SHP77 treated with DMSO at 0.1 percent for 48 hours (cell line): ENCODE measurements around the gene SYMPK.
"Not testable (repeated sequence)": the region's sequence is repeated elsewhere in the genome, so short reads cannot be mapped to it uniquely, and the experiment has no call there.

Experiments
- DNase-seq: peaks from one replicate; lab custom pipeline; 2025; lab: John Stamatoyannopoulos, UW

SYMPK gene

DNA sequence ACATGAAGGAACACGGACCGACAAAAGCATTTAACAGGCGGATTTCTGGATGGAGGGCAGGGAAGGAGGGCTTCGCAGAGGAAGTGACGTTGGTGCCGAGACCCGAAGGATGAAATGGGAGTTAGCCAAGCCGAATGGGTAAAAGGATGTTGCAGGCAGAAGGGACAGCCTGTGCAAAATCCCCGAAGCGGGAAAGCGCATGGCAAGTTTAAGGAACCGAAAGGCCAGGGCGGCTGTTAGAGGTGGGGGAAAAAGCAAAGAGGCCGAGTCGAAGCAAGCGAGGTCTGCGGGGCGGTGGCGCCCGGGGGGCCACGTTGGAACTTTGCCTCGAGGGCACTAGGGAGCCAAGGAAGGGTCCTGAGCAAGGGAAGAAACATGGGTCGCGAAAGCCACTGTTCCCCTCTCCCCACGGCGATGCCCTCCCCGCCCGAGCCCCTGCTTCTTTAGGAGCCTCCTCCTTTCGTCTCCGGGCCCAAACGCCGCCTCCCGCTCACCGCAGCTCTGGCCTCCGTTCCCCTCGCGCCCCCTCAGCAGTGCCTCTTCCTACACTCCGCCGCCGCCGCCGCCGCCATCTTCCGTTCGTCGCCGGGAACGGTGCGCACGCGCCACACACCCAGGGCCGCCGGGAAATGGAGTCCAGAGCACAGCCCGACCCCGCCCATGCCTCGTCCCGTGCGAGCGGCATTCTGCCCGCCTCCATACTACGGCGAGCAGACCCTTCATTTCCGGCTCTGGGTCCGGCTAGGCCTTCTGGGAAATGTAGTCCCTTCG lies at the start of gene SYMPK:
Gene SYMPK (minus strand): TSS at position 584 of the 771 bp plus-strand sequence. CDS start 8,652 bp downstream, outside the sequence.
- peak; percentile 93 for DNase-seq

DNA sequence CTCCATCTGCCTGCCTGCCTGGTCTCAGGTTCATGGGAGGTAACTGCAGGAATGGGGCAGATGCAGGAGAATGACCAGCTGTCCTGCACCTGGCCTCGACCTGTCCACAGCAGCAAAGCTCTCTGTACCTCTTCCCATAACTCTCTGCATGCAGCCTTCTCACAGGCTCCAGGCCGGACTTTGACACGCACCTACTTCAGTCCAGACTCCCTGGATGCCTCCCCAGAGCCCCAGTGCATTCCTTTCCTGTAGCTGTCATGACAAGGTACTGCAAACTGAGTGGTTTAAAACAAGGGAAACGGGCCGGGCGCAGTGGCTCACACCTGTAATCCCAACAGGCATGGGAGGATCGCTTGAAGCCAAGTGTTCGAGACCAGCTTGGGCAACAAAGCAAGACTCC lies 48.3 kb upstream of the SYMPK start:
- DNase-seq, result no peak

DNA sequence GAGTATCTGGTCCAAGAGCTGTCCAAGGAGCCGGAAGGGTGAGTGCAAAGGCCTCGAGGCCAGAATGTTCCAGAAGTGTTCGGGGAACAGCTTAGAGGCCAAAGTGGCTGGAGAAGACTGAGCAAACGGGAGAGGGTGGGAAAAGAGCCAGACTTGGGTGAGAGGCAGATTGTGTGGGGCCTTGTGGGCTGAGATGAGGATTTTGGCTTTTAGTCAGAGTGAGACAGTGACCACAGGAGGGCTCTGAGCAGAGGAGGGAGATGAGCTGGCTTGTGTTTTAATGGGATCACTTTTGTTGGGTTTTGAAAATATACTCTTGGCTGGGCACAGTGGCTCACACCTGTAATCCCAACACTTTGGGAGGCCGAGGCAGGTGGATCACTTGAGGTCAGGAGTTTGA lies 46.0 kb upstream of the SYMPK start:
- no peak for DNase-seq

DNA sequence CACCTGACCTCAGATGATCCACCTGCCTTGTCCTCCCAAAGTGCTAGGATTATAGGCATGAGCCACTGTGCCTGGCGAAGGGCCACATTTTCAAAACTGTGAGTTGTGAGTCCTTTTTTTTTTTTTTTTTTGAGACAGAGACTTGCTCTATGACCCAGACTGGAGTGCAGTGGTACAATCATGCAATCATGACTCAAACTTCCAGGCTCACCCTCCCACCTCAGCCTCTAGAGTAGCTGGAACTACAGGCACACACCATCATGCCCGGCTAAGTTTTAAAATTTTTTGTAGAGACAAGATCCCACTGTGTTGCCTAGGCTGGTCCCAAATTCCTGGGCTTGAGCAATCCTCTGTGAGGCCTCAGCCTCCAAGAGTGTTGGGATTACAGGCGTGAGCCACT lies 43.3 kb upstream of the SYMPK start:
- no peak for DNase-seq

DNA sequence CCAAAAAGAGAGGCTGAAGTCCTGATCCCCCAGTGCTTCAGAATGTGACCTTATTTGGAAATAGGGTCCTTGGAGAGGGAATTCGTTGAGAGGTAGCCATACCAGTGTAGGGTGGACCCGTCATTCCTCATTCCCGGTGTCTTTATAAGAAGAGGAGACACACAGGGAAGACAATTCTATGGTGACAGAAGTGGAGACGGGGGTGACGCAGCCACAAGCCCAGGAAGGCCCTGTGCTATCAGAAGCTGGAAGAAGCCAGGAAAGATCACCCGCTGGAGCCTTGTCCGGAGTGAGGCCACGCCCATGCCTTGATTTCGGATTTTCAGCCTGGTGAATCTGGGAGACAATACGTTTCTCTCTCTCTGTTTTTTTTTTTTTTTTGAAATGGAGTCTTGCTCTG lies 42.1 kb upstream of the SYMPK start:
- DNase-seq, result no peak

DNA sequence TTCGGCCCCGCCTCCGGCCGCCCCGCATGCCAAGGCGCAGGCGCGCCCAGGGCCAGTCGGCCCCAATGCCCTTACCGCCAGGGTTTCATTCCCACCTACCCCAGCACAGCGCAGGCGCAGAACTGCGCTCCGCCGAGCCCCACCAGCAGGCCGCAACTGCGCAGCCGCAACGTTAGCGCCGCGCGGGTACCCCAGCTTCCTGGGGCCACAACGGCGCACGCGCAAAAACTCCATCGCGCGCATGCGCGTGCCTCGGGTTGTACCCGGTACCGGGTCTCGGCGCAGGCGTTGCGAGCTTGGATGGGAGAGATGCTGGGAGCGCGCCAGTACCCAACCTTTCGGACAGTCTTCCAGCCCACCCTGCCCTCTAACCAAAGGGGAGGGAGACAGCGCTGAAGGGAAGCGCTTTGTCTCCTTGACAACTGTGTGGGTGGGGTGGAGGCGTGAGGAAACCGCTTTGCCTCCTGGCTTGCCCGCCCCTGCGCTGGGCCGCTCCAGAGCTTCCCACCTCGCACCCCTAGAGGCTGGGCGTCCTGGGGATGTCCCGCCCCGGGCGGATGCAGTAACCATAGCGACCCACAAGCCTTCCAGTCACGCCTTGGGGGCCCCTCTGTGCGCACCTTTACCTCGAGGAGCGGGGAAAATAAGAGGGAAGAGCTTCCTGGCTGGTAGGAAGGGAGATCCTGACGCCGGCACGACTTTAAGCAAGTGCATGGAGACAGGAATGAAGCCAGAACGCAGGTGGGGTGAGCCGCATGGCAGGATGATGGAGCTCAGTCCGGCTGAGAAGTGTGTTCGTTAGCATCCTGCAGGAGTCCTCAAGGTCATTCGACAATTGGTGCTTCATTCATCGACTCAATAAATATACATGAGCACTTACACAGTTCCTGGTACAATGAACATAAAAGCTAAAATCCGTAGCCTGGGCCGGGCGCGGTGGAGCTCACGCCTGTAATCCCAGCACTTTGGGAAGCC lies 40.0 kb upstream of the SYMPK start:
- DNase-seq, result peak; percentile 91

DNA sequence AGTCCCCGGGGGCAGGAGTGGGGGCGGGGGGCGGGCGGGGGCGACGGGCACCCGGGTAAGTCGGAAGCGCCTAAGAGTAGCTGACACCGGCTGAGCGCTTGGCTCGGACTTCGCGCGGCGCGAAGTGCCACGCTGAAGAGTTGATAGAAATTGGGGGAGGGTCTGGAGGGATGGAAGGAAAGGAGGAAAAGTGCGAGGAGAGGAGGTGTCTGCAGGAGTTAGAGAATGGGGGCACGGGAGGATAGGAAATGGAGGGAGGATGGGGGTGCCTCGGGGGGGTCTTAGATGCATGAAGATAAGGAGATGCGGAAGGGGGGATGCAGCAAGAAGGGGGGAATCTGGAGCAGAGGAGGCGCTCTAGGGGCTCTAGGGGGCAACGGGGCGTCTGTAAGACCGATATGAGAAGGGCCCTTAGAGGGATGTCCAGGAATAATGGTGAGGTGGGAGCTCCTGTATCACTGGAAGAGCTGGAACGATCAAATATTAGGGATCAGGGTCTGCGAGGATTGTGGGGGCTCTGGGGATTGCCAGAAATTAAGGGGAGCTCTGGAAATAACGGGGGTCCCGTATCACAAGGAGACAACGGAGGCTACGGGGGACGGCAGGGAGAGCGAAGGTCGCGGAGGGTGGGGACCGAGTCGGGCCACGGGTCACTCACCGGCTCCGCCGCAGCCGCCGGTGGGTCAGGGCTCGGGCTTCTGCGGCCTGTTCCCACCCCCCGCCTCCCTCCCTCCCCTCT lies 39.1 kb upstream of the SYMPK start, which contains the start of gene MYPOP:
Gene MYPOP (minus strand): TSS at position 702 of the 739 bp plus-strand sequence. CDS start 840 bp downstream, outside the sequence.
- no peak for DNase-seq

DNA sequence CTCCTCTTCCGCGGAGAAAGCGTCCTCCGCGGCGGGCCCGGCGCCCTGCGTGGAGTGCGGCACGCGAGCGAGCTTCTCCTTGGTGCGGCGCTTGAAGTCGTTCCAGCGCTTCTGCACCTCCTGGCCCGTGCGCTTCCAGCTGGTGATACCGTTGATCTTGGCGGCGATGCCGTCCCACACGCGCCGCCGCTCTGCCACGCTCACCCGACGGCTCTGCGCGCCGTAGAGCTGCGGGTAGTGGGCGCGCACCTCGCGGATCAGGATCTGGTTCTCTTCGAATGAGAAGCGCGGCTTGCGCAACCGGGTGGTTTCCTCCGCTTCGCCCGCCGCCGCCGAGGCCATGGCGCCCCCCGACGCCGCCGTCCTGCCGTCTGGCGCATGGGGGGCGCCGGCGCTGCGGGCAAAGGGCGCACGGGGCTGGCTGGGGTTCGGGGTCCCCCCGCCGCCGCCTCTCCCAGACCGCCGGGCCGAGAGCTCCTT lies 38.5 kb upstream of the SYMPK start:
- no peak for DNase-seq

DNA sequence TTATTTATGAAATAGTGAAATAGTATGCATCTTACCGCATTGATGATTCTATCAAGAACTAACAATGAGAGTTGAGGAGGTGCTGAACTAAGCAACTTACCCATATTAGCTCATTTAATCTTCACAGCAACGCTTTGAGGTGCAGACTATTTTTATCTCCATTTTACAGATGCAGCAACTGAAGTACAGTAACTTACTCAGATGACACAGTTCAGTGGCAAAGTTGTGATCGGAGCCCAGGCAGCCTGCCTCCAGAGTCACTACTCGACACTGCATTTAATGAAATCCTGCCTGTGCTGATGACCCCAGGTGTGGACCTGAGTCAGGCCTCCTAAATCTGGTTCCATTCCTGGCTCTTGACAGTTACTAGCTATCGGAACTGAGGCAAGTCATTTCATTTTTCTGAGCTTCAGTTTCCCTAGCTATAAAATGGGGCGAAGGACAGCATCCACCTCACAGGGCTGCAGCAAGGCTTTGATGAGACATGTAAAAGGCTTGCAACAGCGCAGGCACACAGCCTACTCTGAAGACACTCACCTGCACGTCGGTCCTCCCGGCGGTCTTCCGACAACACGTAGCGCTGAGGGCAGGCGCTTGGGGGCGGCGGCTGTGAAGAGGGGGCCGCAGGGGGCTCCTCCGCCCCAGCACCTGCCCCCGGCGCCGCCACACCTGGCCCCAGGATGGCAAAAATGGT lies 37.9 kb upstream of the SYMPK start:
- no peak for DNase-seq

DNA sequence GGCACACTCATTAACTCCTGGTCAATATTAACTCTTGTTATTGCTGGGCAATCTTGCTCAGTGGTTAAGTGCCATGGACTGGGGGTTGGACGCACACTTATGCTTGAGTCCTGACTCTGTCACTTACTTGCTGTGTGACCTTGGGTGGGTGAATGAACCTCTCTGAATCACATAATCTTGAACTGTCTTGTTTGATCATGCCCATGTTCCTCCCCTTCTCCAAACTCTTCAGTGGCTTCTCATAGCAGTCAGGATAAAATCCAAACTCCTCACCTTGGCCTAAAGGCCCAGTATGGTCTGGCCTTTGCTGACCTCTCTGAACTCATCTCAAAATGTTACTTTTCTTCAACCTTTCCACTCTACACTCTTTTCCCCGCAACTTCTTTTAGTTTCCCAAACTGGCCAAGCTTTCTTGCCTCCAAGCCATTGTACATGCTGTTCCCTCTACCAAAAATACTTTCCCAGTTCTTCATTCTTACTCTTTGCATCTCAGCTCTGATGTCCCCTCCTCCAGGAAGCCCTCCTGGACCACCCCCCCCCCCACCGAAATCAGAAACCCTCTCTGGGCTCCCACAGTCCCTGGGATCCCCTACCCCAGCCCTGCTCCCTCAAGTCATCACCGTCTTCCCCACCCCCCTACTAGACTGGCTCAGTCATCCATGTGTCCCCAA lies 37.1 kb upstream of the SYMPK start:
- no peak for DNase-seq

DNA sequence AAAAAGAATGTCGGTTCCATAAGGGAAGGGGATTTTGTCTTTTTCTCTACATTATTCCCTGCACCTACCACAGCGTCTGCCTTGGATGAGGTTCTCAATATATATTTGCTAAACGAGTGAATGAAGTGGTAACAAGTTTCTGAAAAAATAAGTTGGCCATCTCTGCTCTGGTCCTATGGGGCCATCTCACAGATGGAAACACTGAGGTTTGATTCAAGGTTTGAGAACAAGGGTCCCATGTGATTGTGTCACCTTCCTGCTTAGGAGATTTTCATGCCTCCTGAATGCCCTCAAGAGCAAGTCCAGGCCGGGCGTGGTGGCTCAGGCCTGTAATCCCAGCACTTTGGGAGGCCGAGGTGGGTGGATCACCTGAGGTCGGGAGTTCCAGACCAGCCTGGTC lies 36.3 kb upstream of the SYMPK start:
- no peak for DNase-seq

DNA sequence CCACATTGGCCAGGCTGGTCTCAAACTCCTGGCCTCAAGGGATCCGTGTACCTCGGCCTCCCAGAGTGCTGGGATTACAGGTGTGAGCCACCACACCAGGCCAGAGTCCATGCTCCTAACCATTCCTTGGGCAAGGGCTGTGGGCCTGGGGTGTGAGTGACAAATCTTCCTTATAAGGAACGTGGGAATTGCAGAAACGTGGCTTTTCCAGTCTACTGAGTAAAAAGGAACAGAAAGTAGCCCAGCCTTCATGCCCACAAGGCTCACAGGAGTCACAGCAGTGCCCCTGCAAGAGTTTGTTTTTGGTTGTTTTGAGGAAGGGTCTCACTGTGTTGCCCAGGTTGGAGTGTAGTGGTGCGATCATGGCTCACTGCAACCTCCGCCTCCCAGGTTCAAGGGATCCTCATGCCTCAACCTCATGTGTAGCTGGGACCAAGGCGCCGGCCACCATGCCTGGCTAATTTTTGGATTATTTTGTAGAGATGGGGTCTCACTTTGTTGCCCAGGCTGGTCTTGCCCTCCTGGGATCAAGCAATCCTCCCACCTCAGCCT lies 34.4 kb upstream of the SYMPK start:
- DNase-seq, result no peak

DNA sequence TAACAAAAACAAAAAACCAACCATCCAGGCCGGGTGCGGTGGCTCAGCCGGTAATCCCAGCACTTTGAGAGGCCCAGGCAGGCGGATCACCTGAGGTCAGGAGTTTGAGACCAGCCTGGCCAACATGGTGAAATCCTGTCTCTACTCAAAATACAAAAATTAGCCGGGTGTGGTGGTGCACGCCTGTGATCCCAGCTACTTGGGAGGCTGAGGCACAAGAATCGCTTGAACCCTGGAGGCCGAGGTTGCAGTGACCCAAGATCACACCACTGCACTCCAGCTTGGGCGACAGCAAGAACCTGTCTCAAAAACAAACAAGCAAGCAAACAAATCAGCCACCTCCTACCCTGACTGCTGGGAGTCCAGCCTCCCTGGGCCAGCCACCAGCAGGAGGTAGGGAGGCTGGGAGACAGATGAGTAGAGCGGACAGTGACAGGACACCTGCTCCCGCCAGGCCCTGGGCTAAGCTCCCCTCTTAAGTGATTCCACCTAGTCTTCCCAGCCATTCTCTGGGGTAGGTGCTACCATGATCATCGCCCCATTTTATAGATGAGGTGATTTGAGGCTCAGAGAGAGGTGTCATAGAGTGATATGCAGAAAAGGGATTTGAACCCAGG lies 33.1 kb upstream of the SYMPK start:
- not testable (repeated sequence) for DNase-seq

DNA sequence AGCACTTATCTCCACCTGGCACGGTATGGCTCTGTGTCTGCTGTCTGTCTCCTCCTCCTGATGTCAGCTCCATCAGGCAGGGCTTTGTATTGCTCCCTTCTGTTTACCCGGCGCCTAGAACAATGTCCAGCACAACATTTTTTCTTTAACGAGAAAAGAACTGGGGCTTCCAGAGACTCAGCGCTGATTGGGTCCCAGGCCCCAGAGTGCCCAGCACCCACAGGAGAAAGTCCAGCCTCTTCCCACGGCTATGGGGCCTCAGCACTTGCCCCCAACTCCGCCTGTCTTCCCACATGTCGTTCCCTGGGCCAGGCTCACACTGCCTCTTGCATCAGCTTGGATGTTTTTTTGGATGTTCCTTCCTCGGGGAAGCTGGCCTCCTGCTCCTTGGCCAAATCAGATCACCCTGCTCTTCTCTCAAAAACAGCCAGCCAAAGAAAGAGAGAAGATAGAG lies 32.6 kb upstream of the SYMPK start:
- no peak for DNase-seq

DNA sequence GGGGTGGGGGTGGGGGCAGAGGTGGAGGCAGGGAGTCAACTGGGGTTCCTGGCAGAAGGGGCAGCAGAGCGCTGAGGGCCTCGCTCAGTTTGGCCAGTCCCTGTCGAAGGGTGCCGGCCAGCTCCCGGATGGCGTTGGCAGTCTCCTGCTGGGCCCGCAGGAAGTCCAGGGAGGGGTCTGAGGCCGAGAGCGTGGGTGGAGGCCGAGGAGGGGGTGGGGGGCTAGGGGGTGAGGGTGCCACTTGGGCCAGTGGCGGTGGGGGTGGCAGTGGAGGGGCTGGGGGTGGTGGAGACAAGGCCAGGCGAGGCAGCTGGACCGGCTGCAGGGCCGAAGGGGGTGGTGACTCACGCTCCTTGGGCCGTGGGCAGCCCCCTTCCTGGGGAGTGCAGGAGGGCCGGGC lies 27.9 kb upstream of the SYMPK start:
- DNase-seq, result no peak

DNA sequence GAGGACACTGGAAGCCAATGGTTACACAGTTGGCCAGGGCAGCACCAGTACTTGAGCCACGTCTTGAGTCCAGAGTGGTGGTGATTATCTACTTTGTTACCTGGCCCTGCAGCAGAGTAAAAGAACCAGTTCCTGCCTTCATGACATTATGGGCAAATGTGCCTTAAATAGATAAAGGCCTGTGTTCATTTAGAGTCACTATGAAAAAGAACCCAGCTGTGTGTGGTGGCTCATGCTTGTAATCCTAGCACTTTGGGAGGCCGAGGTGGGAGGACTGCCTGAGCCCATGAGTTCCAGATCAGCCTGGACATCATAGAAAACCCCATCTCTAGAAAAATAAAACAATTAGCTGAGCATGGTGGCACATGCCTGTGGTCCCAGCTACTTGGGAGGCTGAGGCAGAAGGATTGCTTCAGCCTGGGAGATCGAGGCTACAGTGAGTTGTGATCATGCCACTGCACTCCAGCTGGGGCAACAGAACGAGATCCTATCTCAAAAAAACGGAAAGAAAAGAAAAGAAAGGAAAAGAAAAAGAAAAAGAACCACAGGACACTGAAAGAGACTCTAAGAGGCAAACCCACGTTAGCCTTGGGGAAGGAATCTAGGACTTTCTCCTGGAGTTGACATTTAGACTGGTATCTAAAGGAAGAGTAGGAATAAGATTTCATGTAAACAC lies 26.4 kb upstream of the SYMPK start:
- DNase-seq, result no peak

DNA sequence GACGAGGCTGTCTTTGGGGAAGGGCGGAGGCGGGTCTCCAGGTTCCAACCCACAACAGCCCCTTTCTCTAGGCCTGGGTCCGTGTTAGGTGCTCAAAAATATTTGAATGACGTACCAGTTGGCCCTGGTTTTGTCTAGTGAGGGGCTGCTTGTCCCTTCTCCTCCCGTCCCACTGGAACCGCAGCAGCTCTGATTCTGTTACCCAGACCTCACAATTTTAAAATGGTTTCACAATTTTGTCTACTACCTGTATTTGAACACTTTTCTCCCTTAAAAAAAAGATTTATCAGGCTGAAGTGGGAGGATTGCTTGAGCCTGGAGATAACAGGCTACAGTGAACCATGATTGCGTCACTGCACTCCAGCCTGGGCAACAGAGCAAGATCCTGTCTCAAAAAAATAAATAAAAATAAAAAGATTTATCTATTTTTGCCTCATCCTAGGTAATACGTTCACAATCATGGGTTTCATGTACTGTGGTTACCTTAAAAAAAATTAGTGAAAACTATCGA lies 24.3 kb upstream of the SYMPK start:
- no peak for DNase-seq

DNA sequence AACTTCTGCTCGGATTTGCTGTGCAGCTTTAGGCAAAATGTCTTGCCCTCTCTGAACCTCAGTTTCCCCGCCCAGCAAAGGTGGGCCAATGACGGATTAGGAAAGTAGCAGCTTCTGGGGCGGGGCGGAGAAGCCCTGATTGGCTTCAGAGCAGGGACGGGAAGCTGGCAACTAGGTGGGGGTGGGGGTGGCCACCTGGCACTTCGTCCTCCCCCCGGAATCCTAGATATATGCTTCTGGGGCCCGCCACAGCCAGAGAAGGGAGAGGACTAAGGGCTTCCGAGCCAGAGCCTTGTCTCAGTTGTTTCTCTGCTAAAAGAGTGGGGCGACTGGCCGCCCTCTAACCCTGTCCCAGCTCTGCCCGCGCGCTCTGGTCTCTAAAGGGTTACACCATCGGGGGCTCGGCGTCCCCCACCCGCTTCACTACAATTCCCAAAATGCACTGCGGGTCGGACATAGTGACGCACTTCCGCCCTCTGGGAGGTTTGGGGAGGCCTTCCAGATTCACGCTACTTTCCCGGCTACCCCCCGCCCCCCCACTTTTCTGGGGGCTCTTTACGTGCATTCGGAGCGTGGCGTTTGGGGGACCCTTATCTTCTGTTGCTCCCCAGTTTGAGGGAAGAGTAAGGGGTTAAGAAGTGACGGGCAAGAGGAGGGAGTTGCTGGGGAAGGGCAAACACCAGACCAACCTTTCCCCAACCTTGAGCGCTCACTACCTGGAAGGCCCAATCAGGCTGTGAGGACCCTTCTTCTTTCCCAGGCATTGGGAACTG lies 23.7 kb upstream of the SYMPK start:
- DNase-seq, result peak; percentile 88
